A673 (cell line): ENCODE results near the gene ATP6V0D1.

Experiments used
- CTCF ChIP-seq: fragments of 300-800, 200-600 bp; sonication (generic); conservative IDR thresholded peaks from 2 replicates; pipeline ENCODE4 v1.5.1; 2017; ENCODE audit warnings: low read depth, mild to moderate bottlenecking, antibody characterized with exemption, low read length, moderate library complexity, mixed read lengths
- EZH2 ChIP-seq: fragments of 200-600 bp; sonication (generic); IDR thresholded peaks from 2 replicates; pipeline ENCODE4 v1.6.1; 2017; ENCODE audit warnings: borderline replicate concordance, low read depth, mild to moderate bottlenecking, mixed read lengths, antibody characterized with exemption, low read length; ENCODE audit not compliant: poor library complexity, severe bottlenecking

GRCh38 chr16:67397036-67397801 is 83.7 kb downstream of the ATP6V0D1 start:
- TF ChIP-seq CTCF (no peak), EZH2 (no peak)
